Upper lobe of left lung (tissue), 6 donors: ENCODE measurements around the gene GPD1L. TPM values are rescaled to one million over a fixed set of nuclear protein-coding genes. Genes with fewer than 3 reads are reported as not detected.
"Not testable (repeated sequence)": the region's sequence is repeated elsewhere in the genome, so short reads cannot be mapped to it uniquely, and the experiment has no call there.

Experiments
- ATAC-seq, 2 donors: fragments of 200-7000 bp; cut with Tn5 transposase; one replicate each; pipeline ENCODE4 v1.9.1; 2022; ENCODE audit warnings: mild to moderate bottlenecking in 2 of 2, moderate library complexity in 2 of 2; ENCODE audit not compliant: low FRiP score in 2 of 2
- DNase-seq, 2 donors: peaks; one replicate each; pipeline ENCODE4 v3.0.0-alpha.2; 2019 to 2020
- H3K27ac ChIP-seq, 4 donors: fragments of 200-600 bp; sonication (generic); one replicate each; pipeline ENCODE4 v1.5.1; 2016 to 2019
- H3K27me3 ChIP-seq, 4 donors: fragments of 200-600 bp; sonication (generic); one replicate each; pipeline ENCODE4 v1.5.1; 2017 to 2019
- H3K36me3 ChIP-seq, 4 donors: fragments of 200-600 bp; sonication (generic); one replicate each; pipeline ENCODE4 v1.5.1; 2016 to 2019
- H3K4me1 ChIP-seq, 4 donors: fragments of 200-600 bp; sonication (generic); one replicate each; pipeline ENCODE4 v1.5.1; 2018 to 2019
- H3K4me3 ChIP-seq, 4 donors: fragments of 200-600 bp; sonication (generic); one replicate each; pipeline ENCODE4 v1.5.1; 2017 to 2019; ENCODE audit warnings: mild to moderate bottlenecking in 2 of 4, moderate library complexity in 1 of 4
- H3K9me3 ChIP-seq, 4 donors: fragments of 200-600 bp; sonication (generic); one replicate each; pipeline ENCODE4 v1.5.1; 2018 to 2019
- CTCF ChIP-seq, 6 experiments: fragments of 450-650 bp in 4 of 6; fragments of 200-600 bp in 2 of 6; sonication (generic) in 2 of 6; IDR thresholded peaks; one replicate each; pipeline ENCODE4 v1.5.1; 2016 to 2019; ENCODE audit warnings: antibody characterized with exemption in 6 of 6
- EP300 ChIP-seq, 4 donors: sonication (generic); formaldehyde crosslinking; IDR thresholded peaks; one replicate each; pipeline ENCODE4 v1.5.1; 2017; ENCODE audit warnings: antibody characterized with exemption in 4 of 4, control low read depth in 2 of 4
- POLR2A ChIP-seq, 4 donors: fragments of 450-650 bp; IDR thresholded peaks; one replicate each; pipeline ENCODE4 v1.5.1; 2016 to 2017; ENCODE audit warnings: antibody characterized with exemption in 4 of 4, mild to moderate bottlenecking in 2 of 4
- POLR2AphosphoS5 ChIP-seq, 2 donors: sonication (generic); formaldehyde crosslinking; IDR thresholded peaks; one replicate each; pipeline ENCODE4 v1.5.1; 2017; ENCODE audit warnings: antibody characterized with exemption in 2 of 2
- WGBS, 2 donors: methylation state at CpG; one replicate each; pipeline ENCODE4 v1.1.5; 2017 to 2018; 5-methylcytosine and 5-hydroxymethylcytosine counted together
- total RNA-seq, 6 donors: library from RNA; depleted of rRNA in 4 of 6; stranded (reverse); fragments of >200 nt in 4 of 6; gene quantifications; one replicate each; pipeline versions ENCODE4 v1.1.0 to v1.2.1, GENCODE V29; 2016 to 2021
- donor health status: DM: no; HTN: no; CAD: no; lungs with moderate emphysema.
- donor health status: DM: no; HTN: yes; CAD: no; lungs with severe emphysema.

GPD1L gene
- total RNA-seq, 6 donors from 2014 or later: 50.8 to 221 (median 115) TPM

- WGBS, 2 donors: 75 to 83% methylated on average over 4 of the region's 4 CpGs
- H3K4me3 ChIP-seq: no peak overlapping the region
Measured at GRCh38 chr3:32186097-32186496, 79.7 kb downstream of the GPD1L start.

GRCh38 chr3:32186876-32187275 is 80.5 kb downstream of the GPD1L start:
- Histone ChIP-seq H3K27me3 (no peaks in the 10 kb centered on the region), H3K36me3 (no peaks in the 10 kb centered on the region), H3K4me1 (peaks cover 0 to 9% (median 1%) of the 10 kb centered on the region in 4 donors), H3K4me3 (no peak overlapping the region), H3K27ac (no peak overlapping the region), H3K9me3 (no peaks in the 10 kb centered on the region)
- no peak for DNase-seq
- 79 to 98% methylated on average over 2 of the region's 2 CpGs for WGBS, 2 donors
- TF ChIP-seq EP300 (IDR thresholded peaks at IDR 0.05): no peak
- no peak for ATAC-seq

More at GRCh38 chr3:32186097-32186496, 79.7 kb downstream of the GPD1L start:
- Histone ChIP-seq H3K9me3 (no peaks in the 10 kb centered on the region), H3K36me3 (no peaks in the 10 kb centered on the region), H3K27ac (no peak overlapping the region), H3K4me1 (peaks cover 0 to 14% (median 0%) of the 10 kb centered on the region in 4 donors), H3K27me3 (no peaks in the 10 kb centered on the region)
- ATAC-seq (no peak), DNase-seq (no peak)
- no peak for TF ChIP-seq CTCF (IDR thresholded peaks at IDR 0.05)
- TF ChIP-seq EP300 (IDR thresholded peaks at IDR 0.05): no peak
- no peak for TF ChIP-seq POLR2AphosphoS5 (IDR thresholded peaks at IDR 0.05)
- TF ChIP-seq POLR2A (IDR thresholded peaks at IDR 0.05): no peak

GRCh38 chr3:32189693-32190092 is 83.3 kb downstream of the GPD1L start:
- H3K9me3 ChIP-seq: no peaks in the 10 kb centered on the region
- no peaks in the 10 kb centered on the region for H3K27me3 ChIP-seq
- WGBS, 2 donors: 82 to 88% methylated on average over 3 of the region's 3 CpGs
- ATAC-seq: no peak
- no peak for TF ChIP-seq EP300 (IDR thresholded peaks at IDR 0.05)
- no peak for TF ChIP-seq POLR2AphosphoS5 (IDR thresholded peaks at IDR 0.05)
- TF ChIP-seq POLR2A (IDR thresholded peaks at IDR 0.05): no peak
- no peak for TF ChIP-seq CTCF (IDR thresholded peaks at IDR 0.05)
- peak overlapping the region; percentile 9 to 72 (median 46) for H3K27ac ChIP-seq
- H3K4me3 ChIP-seq: no peak overlapping the region
- no peaks in the 10 kb centered on the region for H3K36me3 ChIP-seq
- peaks cover 0 to 9% (median 3%) of the 10 kb centered on the region in 4 donors for H3K4me1 ChIP-seq
- no peak for DNase-seq

GRCh38 chr3:32190556-32190955 is 84.1 kb downstream of the GPD1L start:
- ATAC-seq, H3K36me3 ChIP-seq, H3K4me1 ChIP-seq, DNase-seq, H3K4me3 ChIP-seq, H3K9me3 ChIP-seq, H3K27me3 ChIP-seq: not testable (repeated sequence)
- peak; percentile 46 to 66 for TF ChIP-seq POLR2AphosphoS5 (IDR thresholded peaks at IDR 0.05)
- peak in 3 of 4 donors; percentile 22 to 77 (median 68) for TF ChIP-seq EP300 (IDR thresholded peaks at IDR 0.05)
- WGBS, 2 donors: 64 to 77% methylated on average over 6 of the region's 6 CpGs
- peak overlapping the region in 3 of 4 donors; percentile 29 to 72 (median 63) for H3K27ac ChIP-seq

- DNase-seq (no peak), ATAC-seq (no peak)
- H3K27ac ChIP-seq: no peak overlapping the region
- no peaks in the 10 kb centered on the region for H3K36me3 ChIP-seq
- no peak overlapping the region for H3K4me3 ChIP-seq
- H3K9me3 ChIP-seq: no peaks in the 10 kb centered on the region
- H3K27me3 ChIP-seq: no peaks in the 10 kb centered on the region
- H3K4me1 ChIP-seq: peaks cover 0 to 9% (median 4%) of the 10 kb centered on the region in 4 donors
- TF ChIP-seq POLR2AphosphoS5 (IDR thresholded peaks at IDR 0.05) (no peak), EP300 (IDR thresholded peaks at IDR 0.05) (no peak), CTCF (IDR thresholded peaks at IDR 0.05) (no peak), POLR2A (IDR thresholded peaks at IDR 0.05) (no peak)
Measured at GRCh38 chr3:32193101-32193500, 86.7 kb downstream of the GPD1L start.

DNA sequence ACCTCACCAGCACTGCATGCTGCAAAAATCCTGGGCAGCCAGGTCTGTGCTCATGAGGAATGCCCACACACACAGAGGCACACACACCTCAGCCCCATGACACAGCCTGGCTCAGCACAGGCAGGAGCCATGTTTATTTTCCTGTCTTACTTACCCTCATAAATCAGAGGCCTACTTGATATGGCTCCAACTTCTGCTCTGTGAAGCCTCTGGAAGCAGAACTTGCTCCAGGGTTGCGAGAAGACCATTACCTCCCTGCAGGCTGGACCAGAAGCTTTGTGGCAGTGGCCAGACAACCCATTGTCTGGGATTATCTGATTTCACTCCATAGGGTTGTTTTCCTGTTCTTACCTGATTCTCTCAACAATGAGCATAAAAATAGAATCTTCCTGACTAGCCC is 88.2 kb downstream of the GPD1L start:
- Histone ChIP-seq H3K4me3 (no peak overlapping the region), H3K36me3 (no peaks in the 10 kb centered on the region), H3K9me3 (no peaks in the 10 kb centered on the region), H3K27me3 (no peaks in the 10 kb centered on the region), H3K4me1 (peaks cover 0 to 9% (median 4%) of the 10 kb centered on the region in 4 donors), H3K27ac (no peak overlapping the region)
- DNase-seq: no peak
- 83% methylated on average over 1 of the region's 1 CpG; no CpG with 5 or more reads in 1 of the 2 donors for WGBS, 2 donors
- ATAC-seq: no peak
- no peak for TF ChIP-seq POLR2AphosphoS5 (IDR thresholded peaks at IDR 0.05)
- TF ChIP-seq POLR2A (IDR thresholded peaks at IDR 0.05): no peak
- no peak for TF ChIP-seq CTCF (IDR thresholded peaks at IDR 0.05)
- no peak for TF ChIP-seq EP300 (IDR thresholded peaks at IDR 0.05)
